GM19372 (cell line): ENCODE measurements around the gene SPACA7.

Experiments used
- ATAC-seq: cut with Tn5 transposase; IDR thresholded peaks from one replicate; pipeline ENCODE4 v1.9.1; 2021; ENCODE audit warnings: mild to moderate bottlenecking, low read depth, moderate library complexity; ENCODE audit not compliant: unreplicated experiment

Gene SPACA7

GRCh38 chr13:112376050-112376681 lies at the start of gene SPACA7:
TSS of gene SPACA7 (plus strand) at chr13:112376355. CDS start at chr13:112376386, 31 bp downstream.
- no peak for ATAC-seq

GRCh38 chr13:112326821-112327370 lies 49.3 kb upstream of the SPACA7 start:
- ATAC-seq: no peak

- no peak for ATAC-seq
Measured at GRCh38 chr13:112328936-112329335, 47.2 kb upstream of the SPACA7 start.

GRCh38 chr13:112329376-112329775 lies 46.8 kb upstream of the SPACA7 start:
- no peak for ATAC-seq

GRCh38 chr13:112330066-112330465 lies 46.1 kb upstream of the SPACA7 start:
- ATAC-seq: no peak

GRCh38 chr13:112330479-112331381 lies 45.4 kb upstream of the SPACA7 start:
- ATAC-seq: no peak

- ATAC-seq: no peak
Measured at GRCh38 chr13:112331675-112332074, 44.5 kb upstream of the SPACA7 start.

- no peak for ATAC-seq
Measured at GRCh38 chr13:112332727-112333126, 43.4 kb upstream of the SPACA7 start.

GRCh38 chr13:112333756-112334543 lies 42.2 kb upstream of the SPACA7 start:
- ATAC-seq: no peak

- no peak for ATAC-seq
Measured at GRCh38 chr13:112335135-112335534, 41.0 kb upstream of the SPACA7 start.

GRCh38 chr13:112341446-112341845 lies 34.7 kb upstream of the SPACA7 start:
- no peak for ATAC-seq

GRCh38 chr13:112341976-112342735 lies 34.0 kb upstream of the SPACA7 start:
- no peak for ATAC-seq

GRCh38 chr13:112342841-112343361 lies 33.3 kb upstream of the SPACA7 start:
- no peak for ATAC-seq

GRCh38 chr13:112343591-112343990 lies 32.6 kb upstream of the SPACA7 start:
- no peak for ATAC-seq

- ATAC-seq: no peak
Measured at GRCh38 chr13:112345826-112346172, 30.4 kb upstream of the SPACA7 start.

GRCh38 chr13:112346173-112346898 lies 29.8 kb upstream of the SPACA7 start:
- no peak for ATAC-seq

GRCh38 chr13:112346899-112347229 lies 29.3 kb upstream of the SPACA7 start:
- ATAC-seq: no peak

GRCh38 chr13:112347986-112348385 lies 28.2 kb upstream of the SPACA7 start:
- no peak for ATAC-seq

GRCh38 chr13:112348642-112349345 lies 27.4 kb upstream of the SPACA7 start:
- no peak for ATAC-seq
